GM21515 (cell line): ENCODE data around the gene OR1L6.

Experiments used
- ATAC-seq: cut with Tn5 transposase; IDR thresholded peaks from one replicate; pipeline ENCODE4 v1.9.1; 2021; ENCODE audit not compliant: unreplicated experiment

The OR1L6 gene

GRCh38 chr9:122742003-122742402 is at the start of gene OR1L6:
TSS of gene OR1L6 (plus strand) at chr9:122742303. CDS start at chr9:122749848, 7,545 bp downstream.
- no peak for ATAC-seq

- no peak for ATAC-seq
Measured at GRCh38 chr9:122695696-122696095, 46.4 kb upstream of the OR1L6 start.

GRCh38 chr9:122718038-122718437 is 24.1 kb upstream of the OR1L6 start:
- no peak for ATAC-seq

GRCh38 chr9:122719218-122719617 is 22.9 kb upstream of the OR1L6 start:
- ATAC-seq = no peak

GRCh38 chr9:122723690-122724089 is 18.4 kb upstream of the OR1L6 start, which contains the start of gene OR1L4:
TSS of gene OR1L4 (plus strand) at chr9:122723990. CDS start at chr9:122723990, 0 bp downstream.
- no peak for ATAC-seq

GRCh38 chr9:122754825-122755224 is 12.7 kb downstream of the OR1L6 start:
- ATAC-seq = no peak

GRCh38 chr9:122767817-122768216 is 25.7 kb downstream of the OR1L6 start:
- no peak for ATAC-seq

GRCh38 chr9:122777052-122777451 is 34.9 kb downstream of the OR1L6 start:
- no peak for ATAC-seq

GRCh38 chr9:122777935-122778627 is 36.0 kb downstream of the OR1L6 start:
- no peak for ATAC-seq

GRCh38 chr9:122779181-122779580 is 37.1 kb downstream of the OR1L6 start:
- ATAC-seq = no peak

GRCh38 chr9:122780026-122780425 is 37.9 kb downstream of the OR1L6 start:
- no peak for ATAC-seq

GRCh38 chr9:122781671-122782070 is 39.6 kb downstream of the OR1L6 start:
- ATAC-seq = no peak

- no peak for ATAC-seq
Measured at GRCh38 chr9:122785269-122785668, 43.2 kb downstream of the OR1L6 start.

GRCh38 chr9:122786338-122786737 is 44.2 kb downstream of the OR1L6 start:
- ATAC-seq = no peak

GRCh38 chr9:122788831-122789230 is 46.7 kb downstream of the OR1L6 start, which contains the start of gene OR5C1:
TSS of gene OR5C1 (plus strand) at chr9:122788933. CDS start at chr9:122788933, 0 bp downstream.
- ATAC-seq = no peak

GRCh38 chr9:122789256-122790046 is 47.3 kb downstream of the OR1L6 start:
- ATAC-seq = no peak

GRCh38 chr9:122791872-122792669 is 50.0 kb downstream of the OR1L6 start:
- no peak for ATAC-seq

- no peak for ATAC-seq
Measured at GRCh38 chr9:122797316-122798063, 55.4 kb downstream of the OR1L6 start.
